Measurements from ENCODE around the gene HECTD4.
A peak's percentile ranks its signal among the peaks of the same experiment; 100 is the strongest.

HECTD4 gene

GRCh38 chr12:112208301-112208910 is 173.8 kb downstream of the HECTD4 start:
- DNase-seq (ENCODE audit: low read depth) = no peak

GRCh38 chr12:112207397-112207924 is 174.8 kb downstream of the HECTD4 start:
- DNase-seq (ENCODE audit: low read depth) = no peak

GRCh38 chr12:112206944-112207343 is 175.3 kb downstream of the HECTD4 start:
- DNase-seq (ENCODE audit: low read depth) = no peak

- no peak for DNase-seq (ENCODE audit: low read depth)
Observed at GRCh38 chr12:112199136-112199535, 183.1 kb downstream of the HECTD4 start.

- DNase-seq (ENCODE audit: low read depth) = peak; percentile 75
Observed at GRCh38 chr12:112198120-112198733, 184.0 kb downstream of the HECTD4 start.

- DNase-seq (ENCODE audit: low read depth) = no peak
Observed at GRCh38 chr12:112196196-112196875, 185.9 kb downstream of the HECTD4 start.

GRCh38 chr12:112194601-112195247 is 187.5 kb downstream of the HECTD4 start:
- no peak for DNase-seq (ENCODE audit: low read depth)

- no peak for DNase-seq (ENCODE audit: low read depth)
Observed at GRCh38 chr12:112192475-112192874, 189.8 kb downstream of the HECTD4 start.

GRCh38 chr12:112191840-112192321 is 190.3 kb downstream of the HECTD4 start:
- DNase-seq (ENCODE audit: low read depth) = no peak

- DNase-seq (ENCODE audit: low read depth) = no peak
Observed at GRCh38 chr12:112191201-112191600, 191.0 kb downstream of the HECTD4 start.

- no peak for DNase-seq (ENCODE audit: low read depth)
Observed at GRCh38 chr12:112190231-112191025, 191.8 kb downstream of the HECTD4 start.

- DNase-seq (ENCODE audit: low read depth) = no peak
Observed at GRCh38 chr12:112188130-112188830, 194.0 kb downstream of the HECTD4 start.

GRCh38 chr12:112185093-112185923 is 196.9 kb downstream of the HECTD4 start:
- DNase-seq (ENCODE audit: low read depth) = no peak

GRCh38 chr12:112184056-112184887 is 198.0 kb downstream of the HECTD4 start:
- no peak for DNase-seq (ENCODE audit: low read depth)

GRCh38 chr12:112183141-112184021 is 198.8 kb downstream of the HECTD4 start:
- peak; percentile 10 for DNase-seq (ENCODE audit: low read depth)

GRCh38 chr12:112182499-112182898 is 199.7 kb downstream of the HECTD4 start:
- no peak for DNase-seq (ENCODE audit: low read depth)

- no peak for DNase-seq (ENCODE audit: low read depth)
Observed at GRCh38 chr12:112180422-112180821, 201.8 kb downstream of the HECTD4 start.

GRCh38 chr12:112179916-112180315 is 202.3 kb downstream of the HECTD4 start:
- DNase-seq (ENCODE audit: low read depth) = no peak
